Heart left ventricle (tissue), 13 donors: ENCODE results near the gene REV3L.

Experiments
- POLR2A ChIP-seq, 2 donors: fragments of 450-650 bp; IDR thresholded peaks; one replicate each; pipeline ENCODE4 v1.6.1; 2017; ENCODE audit warnings: antibody characterized with exemption in 2 of 2, mild to moderate bottlenecking in 2 of 2, moderate library complexity in 2 of 2
- TF ChIP-seq, protein P1 (sequence below), 12 donors: fragments of 200-600 bp; sonication (generic) in 4 of 12; IDR thresholded peaks; one replicate each; pipeline versions ENCODE4 v1.5.0 to v1.8.0; 2018 to 2022; ENCODE audit warnings: antibody characterized with exemption in 12 of 12, mild to moderate bottlenecking in 5 of 12
- donor health status: ischemic (EF 13 %, LVEDD 7.1; RV severe dilation, severe dysfunction).
- donor health status: DM: no; HTN: yes; CAD: no.
- donor health status: DM: no; HTN: no; CAD: no.
- donor health status: ischemic (EF 25% LVEDD 6.9; RV normal size, moderate dysfunction).
- donor health status: ischemic (EF 25% LVEDD 5.7; RV mildly dilated, moderate dysfunction).
- donor health status: ischemic (EF 35%, LVEDD 5.7; RV mildly dilated, moderate dysfunction).
- donor health status: nonischemic (EF 11% LVEDD 7.7; RV severe dilation, severe dysfunction).
- donor health status: DM: yes; HTN: yes; CAD: no.
- donor health status: PGD.
- donor health status: ischemic (EF 29% LVEDD 5.4; RV normal size, mild dysfunction).
- donor health status: nonischemic (EF 23%, LVEDD 6.1; RV moderate dilation, normal function).

DNA sequence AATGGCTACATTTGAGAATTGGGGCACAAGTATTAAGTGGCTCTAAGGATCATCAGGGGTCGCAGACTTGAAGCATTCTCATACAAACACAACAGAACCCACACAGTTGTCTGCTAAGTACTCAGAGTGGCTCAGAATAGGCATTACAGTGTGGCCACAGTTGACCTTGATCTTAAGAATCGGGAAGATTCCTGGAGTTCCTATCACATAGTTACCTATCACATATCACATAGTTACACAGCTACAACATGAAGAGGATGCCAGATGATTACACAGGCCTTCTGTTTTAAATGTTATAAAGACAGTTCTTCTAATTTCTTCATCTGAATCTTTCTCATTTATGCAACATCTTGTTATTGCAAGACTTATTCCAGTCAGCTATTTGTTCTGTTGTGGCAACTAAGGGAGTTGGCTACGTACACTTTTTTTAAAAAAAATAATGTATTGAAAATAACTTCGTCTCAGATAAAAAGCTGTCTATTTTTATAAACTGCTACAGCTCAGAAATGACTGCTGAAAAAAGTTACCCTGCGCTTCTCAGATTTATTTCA, 129.0 kb downstream of the REV3L start:
- TF ChIP-seq, protein P1, sequence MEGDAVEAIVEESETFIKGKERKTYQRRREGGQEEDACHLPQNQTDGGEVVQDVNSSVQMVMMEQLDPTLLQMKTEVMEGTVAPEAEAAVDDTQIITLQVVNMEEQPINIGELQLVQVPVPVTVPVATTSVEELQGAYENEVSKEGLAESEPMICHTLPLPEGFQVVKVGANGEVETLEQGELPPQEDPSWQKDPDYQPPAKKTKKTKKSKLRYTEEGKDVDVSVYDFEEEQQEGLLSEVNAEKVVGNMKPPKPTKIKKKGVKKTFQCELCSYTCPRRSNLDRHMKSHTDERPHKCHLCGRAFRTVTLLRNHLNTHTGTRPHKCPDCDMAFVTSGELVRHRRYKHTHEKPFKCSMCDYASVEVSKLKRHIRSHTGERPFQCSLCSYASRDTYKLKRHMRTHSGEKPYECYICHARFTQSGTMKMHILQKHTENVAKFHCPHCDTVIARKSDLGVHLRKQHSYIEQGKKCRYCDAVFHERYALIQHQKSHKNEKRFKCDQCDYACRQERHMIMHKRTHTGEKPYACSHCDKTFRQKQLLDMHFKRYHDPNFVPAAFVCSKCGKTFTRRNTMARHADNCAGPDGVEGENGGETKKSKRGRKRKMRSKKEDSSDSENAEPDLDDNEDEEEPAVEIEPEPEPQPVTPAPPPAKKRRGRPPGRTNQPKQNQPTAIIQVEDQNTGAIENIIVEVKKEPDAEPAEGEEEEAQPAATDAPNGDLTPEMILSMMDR (IDR thresholded peaks at IDR 0.05) = no peak
- TF ChIP-seq POLR2A (IDR thresholded peaks at IDR 0.05) = no peak
